Tibial nerve (tissue), 4 donors: Measurements from ENCODE around the gene C1QTNF7. TPM values are rescaled to one million over a fixed set of nuclear protein-coding genes. Genes with fewer than 3 reads are reported as not detected.
A peak's percentile ranks its signal among the peaks of the same experiment; 100 is the strongest.

Experiments
- DNase-seq, 2 donors: peaks; one replicate each; pipeline ENCODE4 v3.0.0-alpha.2; 2019; ENCODE audit warnings: low spot score in 2 of 2
- H3K27ac ChIP-seq, 4 donors: fragments of 200-600 bp; sonication (generic) in 3 of 4; one replicate each; pipeline ENCODE4 v1.5.1; 2017 to 2019; ENCODE audit warnings: mild to moderate bottlenecking in 1 of 4
- H3K27me3 ChIP-seq, 2 donors: fragments of 200-600 bp; sonication (generic) in 1 of 2; one replicate each; pipeline versions ENCODE4 v1.5.1 to v1.6.0; 2017 to 2019
- H3K36me3 ChIP-seq, 3 donors: fragments of 200-600 bp; sonication (generic); one replicate each; pipeline ENCODE4 v1.5.1; 2018 to 2019
- H3K4me1 ChIP-seq, 4 donors: fragments of 200-600 bp; sonication (generic) in 3 of 4; one replicate each; pipeline ENCODE4 v1.5.1; 2017 to 2019
- H3K4me3 ChIP-seq, 4 donors: fragments of 200-600 bp; sonication (generic) in 3 of 4; one replicate each; pipeline ENCODE4 v1.5.1; 2017 to 2019; ENCODE audit warnings: mild to moderate bottlenecking in 1 of 4, moderate library complexity in 1 of 4
- H3K9me3 ChIP-seq, 4 donors: fragments of 200-600 bp; sonication (generic) in 3 of 4; one replicate each; pipeline ENCODE4 v1.5.1; 2017 to 2019
- CTCF ChIP-seq, 5 experiments: fragments of 200-600 bp in 3 of 5; fragments of 450-650 bp in 2 of 5; sonication (generic) in 3 of 5; IDR thresholded peaks; one replicate each; pipeline ENCODE4 v1.5.1; 2016 to 2019; ENCODE audit warnings: antibody characterized with exemption in 5 of 5, mild to moderate bottlenecking in 3 of 5, moderate library complexity in 2 of 5
- EP300 ChIP-seq, 2 donors: sonication (generic); formaldehyde crosslinking; IDR thresholded peaks; one replicate each; pipeline ENCODE4 v1.6.1; 2017; ENCODE audit warnings: antibody characterized with exemption in 2 of 2, mild to moderate bottlenecking in 1 of 2
- POLR2A ChIP-seq, 2 donors: fragments of 450-650 bp; IDR thresholded peaks; one replicate each; pipeline ENCODE4 v1.6.1; 2017; ENCODE audit warnings: antibody characterized with exemption in 2 of 2, mild to moderate bottlenecking in 2 of 2, moderate library complexity in 2 of 2
- WGBS, 2 donors: methylation state at CpG; one replicate each; pipeline ENCODE4 v1.1.5; 2018; 5-methylcytosine and 5-hydroxymethylcytosine counted together
- total RNA-seq, 4 donors: library from RNA; depleted of rRNA; stranded (reverse); fragments of >200 nt; gene quantifications; one replicate each; pipeline ENCODE4 v1.1.0, GENCODE V29; 2016

C1QTNF7 gene
- total RNA-seq, 4 donors from 2014 or later = 5.7 to 11.0 (median 8.2) TPM

- WGBS, 2 donors = 95 to 96% methylated on average over 6 of the region's 6 CpGs
- Histone ChIP-seq H3K9me3 (no peaks in the 10 kb centered on the region), H3K27ac (no peak overlapping the region), H3K4me1 (peaks cover 0 to 7% (median 0%) of the 10 kb centered on the region in 4 donors), H3K27me3 (no peaks in the 10 kb centered on the region), H3K36me3 (no peaks in the 10 kb centered on the region), H3K4me3 (no peak overlapping the region)
- no peak for DNase-seq
- no peak for TF ChIP-seq EP300 (IDR thresholded peaks at IDR 0.05)
- TF ChIP-seq POLR2A (IDR thresholded peaks at IDR 0.05) = no peak
Observed at GRCh38 chr4:15385515-15385914, 42.3 kb upstream of the C1QTNF7 start.

GRCh38 chr4:15385928-15386327 lies 41.9 kb upstream of the C1QTNF7 start:
- peaks cover 0 to 11% (median 0%) of the 10 kb centered on the region in 4 donors for H3K4me1 ChIP-seq
- no peak for DNase-seq
- H3K27me3 ChIP-seq = no peaks in the 10 kb centered on the region
- H3K36me3 ChIP-seq = no peaks in the 10 kb centered on the region
- TF ChIP-seq CTCF (IDR thresholded peaks at IDR 0.05) (no peak), POLR2A (IDR thresholded peaks at IDR 0.05) (no peak)
- H3K4me3 ChIP-seq = no peak overlapping the region
- H3K27ac ChIP-seq = no peak overlapping the region
- no peaks in the 10 kb centered on the region for H3K9me3 ChIP-seq
- 85 to 86% methylated on average over 4 of the region's 4 CpGs for WGBS, 2 donors

DNA sequence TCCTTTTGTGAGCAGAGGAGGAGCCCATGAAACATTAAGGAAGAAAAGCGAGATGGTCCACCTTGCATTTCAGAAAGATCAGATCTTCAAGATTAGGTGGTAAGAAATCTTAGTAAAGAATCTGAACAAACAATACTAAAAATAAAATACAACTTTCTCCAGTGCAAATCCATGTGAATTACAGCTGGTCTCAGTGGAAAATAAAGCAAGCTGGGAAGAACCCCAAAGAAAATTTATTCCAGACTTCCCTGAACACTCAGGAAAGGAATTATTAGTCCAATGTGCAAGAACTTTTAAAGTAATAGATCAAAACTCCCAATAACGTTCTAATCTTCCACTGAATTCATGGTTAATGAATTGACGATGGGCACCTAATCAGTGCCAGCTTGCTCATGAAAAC lies 37.3 kb upstream of the C1QTNF7 start:
- no peak overlapping the region for H3K4me3 ChIP-seq
- DNase-seq = no peak
- H3K4me1 ChIP-seq = peaks cover 0 to 9% (median 0%) of the 10 kb centered on the region in 4 donors
- H3K9me3 ChIP-seq = no peaks in the 10 kb centered on the region
- no peak for TF ChIP-seq POLR2A (IDR thresholded peaks at IDR 0.05)
- no peak for TF ChIP-seq CTCF (IDR thresholded peaks at IDR 0.05)
- TF ChIP-seq EP300 (IDR thresholded peaks at IDR 0.05) = no peak
- no peaks in the 10 kb centered on the region for H3K36me3 ChIP-seq
- H3K27me3 ChIP-seq = no peaks in the 10 kb centered on the region
- no peak overlapping the region for H3K27ac ChIP-seq
- 53 to 65% methylated on average over 3 of the region's 3 CpGs for WGBS, 2 donors

- no peak overlapping the region for H3K27ac ChIP-seq
Observed at GRCh38 chr4:15392053-15392805, 35.6 kb upstream of the C1QTNF7 start.

DNA sequence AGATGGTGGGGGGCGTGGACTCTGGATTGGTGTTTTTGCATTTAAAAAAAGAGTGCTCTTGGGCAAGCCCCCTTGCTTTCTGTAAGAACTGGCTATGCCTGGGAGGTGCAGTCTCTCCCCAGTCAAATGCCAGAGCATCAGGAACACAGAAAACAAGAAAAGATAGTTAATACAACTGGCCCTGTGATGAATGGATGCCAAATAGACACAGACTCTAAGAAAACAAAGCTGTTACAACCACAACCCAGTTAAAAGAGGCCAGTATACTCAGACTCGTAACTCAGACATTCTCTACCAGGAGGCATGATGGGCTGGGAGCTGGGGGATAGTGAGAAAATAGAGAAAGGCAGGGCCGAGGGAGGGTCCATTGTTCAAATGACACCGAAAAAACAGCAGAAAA lies 32.5 kb upstream of the C1QTNF7 start:
- H3K27me3 ChIP-seq = no peaks in the 10 kb centered on the region
- no peaks in the 10 kb centered on the region for H3K36me3 ChIP-seq
- H3K4me1 ChIP-seq = peaks cover 0 to 22% (median 4%) of the 10 kb centered on the region in 4 donors
- DNase-seq = no peak
- no peak overlapping the region for H3K4me3 ChIP-seq
- TF ChIP-seq CTCF (IDR thresholded peaks at IDR 0.05) = no peak
- TF ChIP-seq POLR2A (IDR thresholded peaks at IDR 0.05) = no peak
- no peak for TF ChIP-seq EP300 (IDR thresholded peaks at IDR 0.05)
- H3K9me3 ChIP-seq = no peaks in the 10 kb centered on the region
- H3K27ac ChIP-seq = peak overlapping the region in 1 of 4 donors; percentile 17
- WGBS, 2 donors = 68 to 70% methylated on average over 4 of the region's 4 CpGs

More at GRCh38 chr4:15392053-15392805, 35.6 kb upstream of the C1QTNF7 start:
- no peak for DNase-seq
- no peak for TF ChIP-seq POLR2A (IDR thresholded peaks at IDR 0.05)
- TF ChIP-seq EP300 (IDR thresholded peaks at IDR 0.05) = no peak
- TF ChIP-seq CTCF (IDR thresholded peaks at IDR 0.05) = no peak
- H3K4me1 ChIP-seq = peaks cover 0 to 11% (median 0%) of the 10 kb centered on the region in 4 donors
- no peak overlapping the region for H3K4me3 ChIP-seq
- H3K27me3 ChIP-seq = no peaks in the 10 kb centered on the region
- no peaks in the 10 kb centered on the region for H3K36me3 ChIP-seq
- WGBS, 2 donors = 77 to 82% methylated on average over 8 of the region's 8 CpGs
- no peaks in the 10 kb centered on the region for H3K9me3 ChIP-seq
